Mesothelial cell of epicardium (in vitro differentiated cells): Measurements from ENCODE around the gene LHFPL4. TPM values are rescaled to one million over a fixed set of nuclear protein-coding genes. Genes with fewer than 3 reads are reported as not detected.

Source experiments
- DNase-seq, 2 experiments: peaks; one replicate each; pipeline ENCODE4 v3.0.0; 2021; ENCODE audit warnings: low spot score in 2 of 2; ENCODE audit not compliant: unreplicated experiment in 2 of 2
- H3K27ac Mint-ChIP-seq: 2 replicates; pipeline ENCODE4 v1.8.0; 2021; ENCODE audit warnings: mixed read lengths
- H3K27me3 Mint-ChIP-seq: 2 replicates; pipeline ENCODE4 v1.8.0; 2021; ENCODE audit warnings: low read depth, mixed read lengths
- H3K36me3 Mint-ChIP-seq: 2 replicates; pipeline ENCODE4 v1.8.0; 2021; ENCODE audit warnings: mixed read lengths
- H3K4me1 Mint-ChIP-seq: 2 replicates; pipeline ENCODE4 v1.8.0; 2021; ENCODE audit warnings: mixed read lengths
- H3K4me3 Mint-ChIP-seq: 2 replicates; pipeline ENCODE4 v1.8.0; 2021; ENCODE audit warnings: mild to moderate bottlenecking, moderate library complexity, mixed read lengths
- H3K9me3 Mint-ChIP-seq: 2 replicates; pipeline ENCODE4 v1.8.0; 2021; ENCODE audit warnings: mixed read lengths
- CTCF ChIP-seq: fragments of 200-600 bp; sonication (generic); IDR thresholded peaks from one replicate; pipeline ENCODE4 v1.5.0; 2021; ENCODE audit warnings: antibody characterized with exemption; ENCODE audit not compliant: unreplicated experiment
- total RNA-seq: library from RNA; stranded (reverse); gene quantifications from 3 replicates; pipeline ENCODE4 v1.2.1, GENCODE V29; 2021

The LHFPL4 gene
- total RNA-seq, 1 donor from 2014 or later: not detected

GRCh38 chr3:9455596-9456131 lies 98.0 kb downstream of the LHFPL4 start:
- H3K4me1 Mint-ChIP-seq: no peaks in the 10 kb centered on the region
- no peak overlapping the region for H3K4me3 Mint-ChIP-seq
- no peak for DNase-seq
- TF ChIP-seq CTCF: no peak
- H3K36me3 Mint-ChIP-seq: peaks cover 24% of the 10 kb centered on the region
- H3K27me3 Mint-ChIP-seq: no peaks in the 10 kb centered on the region
- no peaks in the 10 kb centered on the region for H3K9me3 Mint-ChIP-seq
- H3K27ac Mint-ChIP-seq: no peak overlapping the region

GRCh38 chr3:9452417-9452816 lies 101.2 kb downstream of the LHFPL4 start:
- DNase-seq: no peak
- TF ChIP-seq CTCF: no peak
- no peaks in the 10 kb centered on the region for H3K4me1 Mint-ChIP-seq
- H3K27ac Mint-ChIP-seq: no peak overlapping the region
- H3K36me3 Mint-ChIP-seq: peaks cover 34% of the 10 kb centered on the region
- no peaks in the 10 kb centered on the region for H3K9me3 Mint-ChIP-seq
- H3K4me3 Mint-ChIP-seq: no peak overlapping the region
- H3K27me3 Mint-ChIP-seq: no peaks in the 10 kb centered on the region

GRCh38 chr3:9450991-9451390 lies 102.6 kb downstream of the LHFPL4 start:
- no peaks in the 10 kb centered on the region for H3K4me1 Mint-ChIP-seq
- no peak for DNase-seq
- H3K27ac Mint-ChIP-seq: no peak overlapping the region
- no peak for TF ChIP-seq CTCF
- H3K4me3 Mint-ChIP-seq: no peak overlapping the region
- H3K36me3 Mint-ChIP-seq: peaks cover 42% of the 10 kb centered on the region
- H3K27me3 Mint-ChIP-seq: no peaks in the 10 kb centered on the region
- H3K9me3 Mint-ChIP-seq: no peaks in the 10 kb centered on the region

- no peak for TF ChIP-seq CTCF
- no peak overlapping the region for H3K4me3 Mint-ChIP-seq
- H3K9me3 Mint-ChIP-seq: no peaks in the 10 kb centered on the region
- H3K27ac Mint-ChIP-seq: peak overlapping the region; percentile 61
- no peaks in the 10 kb centered on the region for H3K27me3 Mint-ChIP-seq
- peaks cover 43% of the 10 kb centered on the region for H3K36me3 Mint-ChIP-seq
- no peaks in the 10 kb centered on the region for H3K4me1 Mint-ChIP-seq
- no peak for DNase-seq
Observed at GRCh38 chr3:9450126-9450525, 103.5 kb downstream of the LHFPL4 start.

- no peaks in the 10 kb centered on the region for H3K4me1 Mint-ChIP-seq
- no peak overlapping the region for H3K4me3 Mint-ChIP-seq
- H3K36me3 Mint-ChIP-seq: peaks cover 44% of the 10 kb centered on the region
- TF ChIP-seq CTCF: no peak
- H3K27ac Mint-ChIP-seq: no peak overlapping the region
- H3K27me3 Mint-ChIP-seq: no peaks in the 10 kb centered on the region
- H3K9me3 Mint-ChIP-seq: no peaks in the 10 kb centered on the region
- DNase-seq: no peak
Observed at GRCh38 chr3:9448643-9449042, 105.0 kb downstream of the LHFPL4 start.

Other genes starting within 250 kb of the LHFPL4 start
- gene THUMPD3, start 190.8 kb downstream of the LHFPL4 start, total RNA-seq: 62.1 to 72.7 TPM (median 63.2 TPM) in 3 replicates
- 247 to 256 TPM (median 254 TPM) in 3 replicates for gene SETD5, start 156.2 kb downstream of the LHFPL4 start, total RNA-seq
- gene MTMR14, start 95.7 kb upstream of the LHFPL4 start, total RNA-seq: 32.6 to 34.9 TPM (median 34.6 TPM) in 3 replicates
- gene CPNE9, start 150.0 kb upstream of the LHFPL4 start, total RNA-seq: 0.42 TPM in 1 of 3 replicates, not detected in the others
- gene BRPF1, start 177.9 kb upstream of the LHFPL4 start, total RNA-seq: 24.1 to 27.1 TPM (median 26.6 TPM) in 3 replicates
- gene OGG1, start 196.1 kb upstream of the LHFPL4 start, total RNA-seq: 37.2 to 51.0 TPM (median 46.0 TPM) in 3 replicates
- gene CAMK1, start 216.1 kb upstream of the LHFPL4 start, total RNA-seq: 9.7 to 11.3 TPM (median 10.8 TPM) in 3 replicates
- gene TADA3, start 238.7 kb upstream of the LHFPL4 start, total RNA-seq: 67.2 to 71.0 TPM (median 69.8 TPM) in 3 replicates
- gene ARPC4, start 239.3 kb upstream of the LHFPL4 start, total RNA-seq: 128 to 138 TPM (median 131 TPM) in 3 replicates